HG02571 (cell line): Measurements from ENCODE around the gene CNNM3.
"Not testable (repeated sequence)": the region's sequence is repeated elsewhere in the genome, so short reads cannot be mapped to it uniquely, and the experiment has no call there.

Experiments used
- ATAC-seq: cut with Tn5 transposase; IDR thresholded peaks from one replicate; pipeline ENCODE4 v1.9.1; 2021; ENCODE audit warnings: mild to moderate bottlenecking, moderate library complexity; ENCODE audit not compliant: unreplicated experiment

Gene CNNM3

DNA sequence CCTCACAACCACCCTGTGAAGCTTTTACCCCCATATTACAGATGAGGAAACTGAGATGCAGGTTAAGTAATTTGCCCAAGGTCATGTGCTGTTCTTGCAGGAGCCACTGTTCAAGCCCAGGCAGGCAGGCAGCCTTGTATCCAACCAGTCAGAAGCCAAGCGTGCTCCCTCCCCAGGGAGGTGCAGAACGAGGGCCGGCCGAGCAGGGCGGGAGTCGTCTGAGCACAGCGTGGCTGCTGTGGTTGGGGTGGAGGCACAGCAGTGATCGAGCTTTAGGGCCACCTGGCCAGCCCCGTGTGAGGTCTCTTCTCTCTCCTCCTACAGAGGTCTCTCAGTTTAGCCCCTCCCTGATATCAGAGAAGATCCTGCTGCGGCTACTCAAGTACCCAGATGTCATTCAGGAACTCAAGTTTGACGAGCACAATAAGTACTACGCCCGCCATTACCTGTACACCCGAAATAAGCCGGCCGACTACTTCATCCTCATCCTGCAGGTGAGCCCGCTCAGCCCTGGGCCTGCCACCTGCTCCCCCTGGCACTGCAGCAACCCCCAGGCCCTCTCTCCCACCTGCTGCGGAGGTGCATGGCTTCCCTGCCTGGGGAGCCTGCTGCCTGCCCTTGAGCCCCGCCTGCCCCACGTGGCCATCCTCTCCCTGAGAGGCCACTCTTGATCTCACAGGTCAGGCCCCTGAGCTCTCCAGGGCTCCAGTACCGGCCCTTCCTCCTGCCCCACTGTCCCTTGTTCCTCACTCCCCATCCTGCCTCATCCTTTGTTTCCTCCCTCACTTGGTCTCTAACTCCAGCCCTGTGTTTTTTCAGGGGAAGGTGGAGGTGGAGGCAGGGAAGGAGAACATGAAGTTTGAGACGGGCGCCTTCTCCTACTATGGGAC, 17.1 kb upstream of the CNNM3 start:
- no peak for ATAC-seq

DNA sequence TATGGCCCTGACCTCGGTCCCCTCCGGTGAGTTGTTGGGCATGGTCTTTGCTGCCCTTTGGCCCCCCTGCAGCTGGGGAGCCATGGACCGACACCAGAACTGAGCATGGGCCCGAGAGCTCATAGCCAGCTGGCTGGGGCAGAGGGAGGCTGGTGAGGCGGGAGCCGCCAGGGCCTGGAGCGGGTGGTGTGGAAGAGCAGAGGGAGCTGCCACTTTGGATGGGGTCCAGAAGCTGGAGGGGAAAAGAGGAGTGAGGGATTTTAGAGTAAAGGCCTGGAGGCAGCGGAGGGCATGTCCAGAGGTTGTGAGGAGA, 16.5 kb upstream of the CNNM3 start:
- ATAC-seq, result no peak

DNA sequence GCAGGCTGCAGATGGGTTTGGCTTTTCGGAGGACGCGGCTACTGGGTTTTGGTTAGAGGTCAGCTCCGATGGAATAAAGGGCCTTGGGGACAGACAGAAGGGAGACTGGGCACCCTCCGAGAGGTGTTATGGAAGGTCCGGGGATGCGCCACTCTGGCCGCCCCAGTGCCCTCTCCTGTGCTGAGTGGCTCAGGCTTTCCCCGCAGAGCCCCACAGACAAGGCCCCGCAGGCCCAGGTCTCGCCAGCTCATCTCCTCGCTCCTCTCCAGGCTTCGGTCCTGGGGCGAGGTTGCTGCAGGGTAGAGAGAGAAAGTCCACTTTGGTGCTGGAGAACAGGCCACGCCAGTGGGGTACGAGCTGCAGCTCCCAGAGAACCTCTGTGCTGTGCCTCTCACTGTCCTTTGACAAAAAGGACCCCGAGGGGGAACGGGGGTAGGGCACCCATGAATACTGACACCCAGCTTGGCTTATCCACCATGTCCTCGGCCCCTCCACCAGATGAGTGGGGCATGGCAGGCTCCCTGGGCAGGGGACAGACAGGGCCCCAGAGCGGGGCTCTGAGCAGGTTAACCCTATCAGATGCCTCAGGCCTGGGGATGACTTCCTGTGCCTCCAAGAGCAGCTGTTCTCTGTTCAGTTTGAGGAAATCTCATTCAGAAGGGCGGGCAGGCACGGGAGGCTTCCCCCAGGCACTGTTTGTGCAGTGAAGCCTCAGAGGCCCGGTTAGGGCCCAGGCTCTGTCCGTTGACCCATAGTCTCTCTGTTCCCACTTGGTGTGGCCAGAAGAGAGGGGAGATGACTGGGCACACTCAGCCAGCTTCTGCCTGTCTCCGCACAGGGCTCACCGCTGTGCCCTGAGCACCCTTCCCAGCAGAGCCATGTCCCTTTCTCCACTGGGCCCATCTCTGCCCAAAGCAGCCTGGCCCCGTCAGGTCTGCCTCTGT, 15.7 kb upstream of the CNNM3 start:
- peak; percentile 8 for ATAC-seq

DNA sequence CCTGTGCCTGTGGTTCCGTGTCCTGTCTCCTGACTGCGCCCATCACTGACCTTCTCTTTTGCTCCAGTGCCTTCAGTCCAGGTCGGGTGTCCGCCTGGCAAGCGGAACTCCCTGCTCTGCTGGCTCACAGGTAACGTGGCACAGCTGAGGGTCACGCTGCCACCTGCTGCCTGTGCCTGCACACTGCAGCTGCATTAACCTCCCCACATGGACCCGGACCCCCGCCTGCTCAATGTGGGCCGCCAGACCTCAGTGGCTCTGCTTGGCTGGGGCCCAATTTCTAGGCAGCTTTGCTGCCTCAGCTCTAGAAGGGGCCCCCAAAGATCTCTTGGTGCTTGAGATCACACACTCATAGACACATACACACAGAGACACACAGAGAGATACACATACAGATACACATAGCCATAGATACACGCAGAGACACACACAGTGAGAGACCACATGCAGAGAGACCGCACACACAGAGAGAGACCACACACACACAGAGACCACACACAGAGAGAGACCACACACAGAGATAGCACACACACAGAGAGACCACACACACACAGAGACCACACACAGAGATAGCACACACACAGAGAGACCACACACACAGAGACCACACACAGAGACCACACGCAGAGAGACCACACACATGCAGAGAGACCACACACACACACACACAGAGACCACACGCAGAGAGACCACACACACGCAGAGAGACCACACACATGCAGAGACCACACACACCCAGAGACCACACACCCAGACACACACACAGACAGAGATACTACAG, 14.9 kb upstream of the CNNM3 start:
- peak; percentile 75 for ATAC-seq

DNA sequence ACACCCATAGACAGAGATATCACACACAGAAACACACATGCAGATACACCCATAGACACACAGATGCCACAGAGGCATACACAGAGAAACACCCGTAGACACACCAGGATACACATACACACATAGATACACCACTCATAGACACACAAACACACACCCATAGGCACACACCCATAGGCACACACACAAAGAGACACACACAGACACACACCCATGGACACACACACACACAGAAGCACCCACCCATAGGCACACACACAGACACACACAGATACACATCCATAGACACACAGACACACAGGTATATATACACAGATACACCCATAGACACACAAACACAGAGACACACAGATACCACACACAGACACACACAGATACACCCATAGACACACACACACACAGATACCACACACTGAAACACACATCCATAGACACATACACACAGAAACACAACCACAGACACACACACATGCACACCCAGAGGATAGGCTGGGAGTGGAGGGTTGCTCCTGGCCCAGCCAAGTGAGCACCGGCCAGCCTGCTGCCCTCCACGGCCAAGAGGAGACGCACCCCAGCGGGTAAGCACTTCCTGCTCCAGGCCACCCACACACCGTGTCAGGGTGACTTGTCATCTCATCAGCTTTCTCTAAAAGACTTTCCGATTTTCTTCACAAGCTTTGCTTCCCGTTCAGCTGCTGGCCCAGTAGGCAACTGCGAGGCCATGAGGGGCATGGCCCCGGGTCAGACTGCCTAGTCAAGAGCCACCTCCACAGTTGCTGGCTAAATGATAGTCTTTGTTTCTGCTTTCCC, 14.1 kb upstream of the CNNM3 start:
- ATAC-seq, result no peak

DNA sequence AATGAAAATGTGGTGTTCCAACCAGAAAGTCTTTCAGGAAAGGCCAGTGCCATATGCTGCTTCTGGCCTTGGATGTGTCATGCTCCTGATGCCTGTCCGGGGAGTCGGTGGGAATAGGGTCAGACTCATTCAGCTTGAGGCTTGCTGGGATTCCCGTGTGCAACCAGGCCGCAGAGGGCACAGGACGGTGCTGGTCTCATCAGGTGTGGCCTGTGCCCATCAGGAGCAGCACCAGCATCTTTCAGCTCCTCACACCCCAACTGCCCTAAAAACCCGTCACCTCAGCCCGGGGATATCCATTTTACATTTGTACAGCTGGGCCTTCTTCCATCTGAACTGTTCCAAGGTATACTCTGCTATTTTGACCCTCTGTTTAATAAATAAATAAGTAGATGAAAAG, 13.3 kb upstream of the CNNM3 start:
- ATAC-seq, result no peak

DNA sequence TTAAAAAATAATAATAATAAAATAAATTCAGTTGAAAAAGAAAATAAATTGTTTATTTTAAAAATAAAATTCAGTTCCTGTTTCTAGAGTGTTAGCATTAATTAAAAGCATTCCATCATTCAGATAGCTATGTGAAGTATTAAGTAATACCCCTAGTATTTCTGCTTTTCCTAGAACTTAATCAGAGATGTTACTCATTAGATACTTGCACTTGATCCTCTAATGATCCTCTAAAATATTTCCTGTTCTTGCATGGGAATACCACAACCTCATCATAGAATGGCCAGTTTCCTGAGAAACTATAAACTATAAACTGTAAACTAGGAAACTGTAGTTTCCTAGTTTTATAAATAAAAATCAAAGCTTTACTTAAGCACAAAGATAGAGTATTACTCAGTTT, 11.1 kb upstream of the CNNM3 start:
- ATAC-seq, result no peak

DNA sequence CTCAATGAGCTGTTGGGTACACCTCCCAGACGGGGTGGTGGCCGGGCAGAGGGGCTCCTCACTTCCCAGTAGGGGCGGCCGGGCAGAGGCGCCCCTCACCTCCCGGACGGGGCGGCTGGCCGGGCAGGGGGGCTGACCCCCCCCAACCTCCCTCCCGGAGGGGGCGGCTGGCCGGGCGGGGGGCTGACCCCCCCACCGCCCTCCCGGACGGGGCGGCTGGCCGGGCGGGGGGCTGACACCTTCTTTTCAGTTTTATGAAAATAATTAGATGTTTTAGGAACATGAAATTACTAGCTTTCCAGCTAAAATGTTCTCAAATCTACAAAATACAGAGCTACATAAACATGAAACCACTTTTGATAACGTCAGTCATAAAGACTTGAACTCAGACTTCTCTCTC, 10.1 kb upstream of the CNNM3 start:
- not testable (repeated sequence) for ATAC-seq

DNA sequence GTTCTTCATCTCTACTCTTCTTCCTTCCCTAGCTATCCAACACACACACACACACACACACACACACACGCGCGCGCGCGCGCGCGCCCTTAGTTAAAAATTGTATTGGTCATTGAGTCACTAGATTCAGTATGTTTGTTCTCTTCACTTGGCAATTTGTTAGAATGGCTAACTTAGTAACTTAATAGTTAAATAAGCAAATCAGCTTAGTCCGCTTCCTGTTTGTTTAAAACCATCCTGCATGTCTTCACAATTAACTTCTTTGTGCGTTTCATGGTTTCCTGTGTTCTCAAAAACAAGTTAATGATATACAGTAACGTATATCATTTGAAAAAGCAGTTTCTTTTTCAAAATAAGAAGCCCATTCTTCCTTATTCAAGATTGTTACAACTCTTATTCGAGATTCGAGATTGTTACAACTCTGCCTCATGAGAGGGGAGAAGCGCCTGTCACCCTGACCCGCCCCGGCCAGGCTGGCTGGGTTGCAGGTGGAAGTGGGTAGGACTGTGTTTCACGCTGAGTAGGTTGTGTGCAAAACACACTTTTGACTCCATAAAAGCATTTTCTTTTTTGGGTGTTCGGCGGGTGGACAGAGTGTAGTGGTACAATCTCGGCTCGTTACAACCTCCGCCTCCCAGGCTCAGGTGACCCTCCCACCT, 9.5 kb upstream of the CNNM3 start:
- no peak for ATAC-seq

DNA sequence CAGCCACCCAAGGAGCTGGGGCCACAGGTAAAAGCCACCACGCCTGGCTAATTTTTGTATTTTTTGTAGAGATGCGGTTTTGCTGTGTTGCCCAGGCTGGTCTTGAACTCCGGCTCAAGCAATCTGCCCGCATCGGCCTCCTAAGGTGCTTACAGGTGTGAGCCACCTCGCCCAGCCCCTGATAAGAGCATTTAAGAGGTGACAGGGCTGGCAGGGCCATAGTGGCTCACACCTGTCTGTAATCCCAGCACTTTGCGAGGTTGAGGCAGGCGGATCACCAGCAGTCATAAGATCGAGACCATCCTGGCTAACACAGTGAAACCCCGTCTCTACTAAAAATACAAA, 9.0 kb upstream of the CNNM3 start:
- ATAC-seq, result no peak

DNA sequence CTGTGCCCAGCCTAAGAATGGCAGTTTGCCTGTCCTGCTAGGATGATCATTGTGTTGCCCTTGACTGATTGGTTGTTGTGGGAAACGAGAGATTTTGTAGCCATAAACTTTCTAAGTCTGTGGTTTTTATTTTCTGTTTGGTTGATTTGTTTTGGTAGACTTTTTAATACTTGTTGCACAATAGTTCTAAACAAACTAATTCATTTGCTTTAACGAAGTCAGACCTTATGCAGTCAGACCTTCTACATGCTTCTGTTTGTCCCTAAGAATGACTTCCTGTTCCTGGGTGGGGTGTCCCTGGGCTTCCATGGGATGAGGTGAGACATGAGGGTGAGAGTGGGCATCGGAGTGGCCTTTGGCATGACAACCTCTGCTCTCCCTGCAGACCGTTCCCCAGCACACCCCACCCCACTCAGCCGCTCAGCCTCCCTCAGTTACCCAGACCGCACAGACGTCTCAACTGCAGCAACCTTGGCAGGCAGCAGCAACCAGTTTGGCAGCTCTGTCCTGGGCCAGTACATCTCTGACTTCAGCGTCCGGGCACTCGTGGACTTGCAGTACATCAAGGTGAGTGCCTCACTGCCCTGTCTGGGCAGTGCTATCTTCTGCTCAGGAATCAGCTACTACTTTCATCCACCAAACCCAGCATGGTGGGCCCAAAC, 7.8 kb upstream of the CNNM3 start:
- ATAC-seq, result no peak

DNA sequence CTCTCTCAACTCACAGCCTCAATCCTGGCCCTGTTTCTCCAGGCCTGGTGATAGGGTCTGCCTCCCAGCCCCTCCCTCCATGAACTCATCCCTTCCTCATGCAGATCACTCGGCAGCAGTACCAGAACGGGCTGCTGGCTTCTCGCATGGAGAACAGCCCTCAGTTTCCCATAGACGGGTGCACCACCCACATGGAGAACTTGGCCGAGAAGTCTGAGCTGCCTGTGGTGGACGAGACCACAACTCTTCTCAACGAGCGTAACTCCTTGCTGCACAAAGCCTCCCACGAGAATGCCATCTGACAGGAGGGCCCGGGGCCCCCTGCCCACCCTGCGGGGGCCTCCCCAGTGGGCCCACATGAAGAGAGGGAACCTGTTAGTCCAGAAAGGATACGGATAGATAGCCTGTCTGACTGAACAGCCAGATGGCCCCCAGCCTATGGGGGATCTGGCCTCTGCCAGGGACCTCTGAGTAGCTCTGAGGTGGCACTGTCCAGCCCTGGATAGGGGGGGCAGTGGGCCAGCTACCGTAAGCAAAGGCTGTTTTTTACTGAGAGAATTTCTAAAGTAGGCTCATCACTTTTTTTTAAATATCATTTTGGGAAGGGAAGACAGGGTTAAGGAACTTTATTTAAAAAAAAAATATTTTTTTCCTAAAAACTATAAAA, 6.7 kb upstream of the CNNM3 start:
- no peak for ATAC-seq

DNA sequence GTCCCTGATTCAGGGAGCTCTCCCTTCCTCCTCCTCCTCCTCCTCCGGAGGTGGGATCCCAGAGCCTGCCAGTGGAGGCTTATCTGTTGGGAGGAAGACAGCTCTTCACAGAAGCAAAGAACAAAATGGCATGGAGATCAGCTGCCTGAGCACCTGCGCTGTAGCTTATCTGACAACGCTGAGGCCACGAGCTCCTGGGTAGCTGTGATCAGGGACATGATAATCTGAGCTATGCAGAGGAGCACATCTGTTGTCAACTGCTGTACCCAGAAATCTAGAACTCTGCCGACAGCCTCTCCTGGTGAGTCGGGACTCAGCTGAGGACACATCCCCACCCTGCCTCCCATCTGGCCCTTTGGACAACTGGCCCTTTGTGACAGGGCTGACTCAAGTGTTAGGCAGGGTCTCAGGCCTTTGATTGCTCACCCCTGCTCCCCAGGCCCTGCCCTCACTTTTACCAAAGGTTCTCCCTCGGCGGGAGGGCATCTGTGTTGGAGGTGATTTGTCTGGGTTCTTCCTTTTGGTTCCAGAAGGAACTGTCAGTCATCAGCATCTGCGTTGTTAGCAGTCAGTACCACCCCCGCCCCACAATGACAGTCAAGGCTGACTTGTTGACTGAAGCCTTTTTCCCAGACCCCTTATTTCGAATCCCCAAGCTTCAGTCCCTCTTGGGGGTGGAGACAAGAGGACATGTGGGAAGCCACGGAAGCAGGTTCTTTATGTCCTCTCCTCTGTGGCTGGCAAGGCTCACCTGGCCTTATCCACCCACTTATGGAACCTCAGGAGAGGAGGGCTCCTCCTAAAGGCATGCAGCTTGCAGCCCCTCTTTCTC, 5.9 kb upstream of the CNNM3 start:
- no peak for ATAC-seq

DNA sequence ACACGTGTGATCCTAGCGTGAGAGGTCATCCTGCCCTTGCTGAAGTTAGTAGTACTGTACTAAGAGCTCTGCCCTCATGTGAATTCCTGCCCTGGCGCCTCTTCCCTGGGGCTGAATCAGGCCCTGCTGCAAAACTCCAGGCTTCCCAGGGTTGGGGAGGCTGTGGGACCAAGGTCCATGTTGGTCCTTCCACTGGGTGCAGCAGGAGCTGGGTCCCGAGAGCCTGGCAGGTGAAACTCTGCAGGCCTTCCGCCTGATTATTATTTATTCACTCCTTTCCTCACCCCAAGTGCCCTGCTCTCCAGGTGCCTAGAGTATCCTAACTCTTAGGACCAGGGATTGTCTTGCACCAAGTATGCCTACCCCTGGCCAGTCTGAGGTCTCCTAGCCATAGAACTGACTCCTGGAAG, 5.3 kb upstream of the CNNM3 start:
- no peak for ATAC-seq

DNA sequence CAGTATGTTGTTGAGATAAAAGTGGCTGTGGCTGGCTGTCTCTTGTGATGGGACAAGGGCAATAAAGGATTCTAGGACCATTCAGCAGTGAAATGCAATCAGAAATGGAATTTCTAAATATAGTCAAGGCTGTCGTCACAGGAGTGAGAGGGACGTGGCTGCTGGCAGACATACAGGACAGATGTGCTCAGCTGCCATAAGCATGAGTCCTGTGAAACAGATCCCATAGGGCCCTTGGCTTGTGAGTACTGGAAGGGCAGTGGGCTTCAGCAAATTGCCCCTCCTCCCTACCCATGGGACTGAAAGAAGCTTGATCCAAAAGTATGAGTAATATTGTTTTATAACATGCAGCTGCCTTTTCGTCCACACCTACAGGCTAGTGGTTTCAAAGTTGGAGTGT, 4.2 kb upstream of the CNNM3 start:
- ATAC-seq, result no peak

DNA sequence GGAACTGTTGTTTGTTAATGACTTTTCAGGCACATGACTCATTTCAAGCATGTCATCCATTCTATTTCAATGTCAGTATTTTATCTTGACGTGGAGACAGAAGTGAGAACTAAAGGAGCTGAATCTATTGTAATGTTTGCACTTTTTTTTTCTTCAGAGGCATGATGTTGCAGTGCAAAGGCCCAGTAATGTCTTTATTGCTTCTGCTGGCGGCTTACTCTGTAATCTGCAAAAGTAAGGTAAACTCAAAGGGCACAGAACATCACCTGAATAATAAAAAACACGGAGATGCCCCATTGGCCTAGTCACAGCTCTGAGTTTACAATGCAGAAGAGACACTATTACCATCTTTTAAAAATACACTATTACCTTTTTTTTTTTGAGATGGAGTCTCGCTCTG, 2.4 kb upstream of the CNNM3 start:
- ATAC-seq, result no peak

DNA sequence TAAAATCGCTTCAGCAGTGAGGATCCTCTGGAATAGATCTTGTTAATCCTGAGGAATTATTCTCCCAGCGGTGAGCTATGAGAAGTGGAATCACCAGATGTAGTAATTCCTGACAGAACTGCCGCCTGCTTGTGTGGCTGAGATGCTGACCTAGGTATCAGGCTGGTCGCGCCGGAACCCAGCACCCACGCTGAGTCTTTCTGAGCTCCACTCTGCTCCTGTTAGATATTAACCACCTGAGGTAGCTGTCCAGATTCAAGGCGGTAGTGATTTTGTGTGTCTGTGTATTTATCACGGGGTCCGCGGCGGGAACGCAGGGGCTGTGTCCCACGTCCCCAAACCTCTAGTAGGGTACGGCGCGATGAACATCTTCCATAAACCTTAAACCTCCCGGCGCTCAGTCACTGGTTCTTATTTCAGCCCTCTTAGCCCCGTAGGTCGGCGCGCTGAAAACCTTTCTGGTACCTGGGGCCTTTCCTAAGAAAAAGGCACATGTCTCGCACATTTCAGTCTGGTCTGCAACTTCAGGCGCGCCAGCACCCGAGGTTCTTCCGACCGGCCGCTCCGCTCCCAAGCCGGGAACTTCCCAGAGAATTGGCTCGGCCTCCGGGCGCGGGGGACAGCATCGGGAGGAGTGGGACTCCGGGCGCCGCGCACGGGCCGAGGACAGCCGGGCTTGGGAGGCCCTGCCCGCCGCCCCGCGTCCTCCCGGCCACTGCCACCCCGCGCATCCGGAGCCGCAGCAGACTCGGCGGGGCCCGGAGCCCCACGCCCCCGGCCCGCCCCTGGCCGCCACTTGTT, 542 bp upstream of the CNNM3 start:
- ATAC-seq, result no peak
